GM12878 (cell line): ENCODE measurements around the gene FNDC3B. TPM values are rescaled to one million over a fixed set of nuclear protein-coding genes. Genes with fewer than 3 reads are reported as not detected.

Source experiments
- ATAC-seq: fragments of 200-7000 bp; cut with Tn5 transposase; 3 replicates; pipeline ENCODE4 v1.9.1; 2020; ENCODE audit warnings: mild to moderate bottlenecking, moderate library complexity
- BruUV-seq: library from RNA; stranded (reverse); fragments of 400-500 nt; replicated peaks from 2 replicates; lab custom pipeline; 2021; lab: Mats Ljungman, UMichigan
- CTCF ChIA-PET: fragments of 300-600 bp; sonication (Branson Sonifier 250); formaldehyde crosslinking; extraction: SDS; loops from one replicate; lab custom pipeline; 2021; ENCODE audit warnings: inconsistent platforms; lab: Yijun Ruan, JAX
- POLR2A ChIA-PET: fragments of 350-600 bp; formaldehyde crosslinking; extraction: SDS; loops from one replicate; lab custom pipeline; 2021; ENCODE audit warnings: inconsistent platforms; lab: Charles Lee
- RAD21 ChIA-PET: fragments of 300-600 bp; sonication (Branson Sonifier 250); formaldehyde crosslinking; loops from one replicate; lab custom pipeline; 2023; ENCODE audit warnings: antibody characterized with exemption; ENCODE audit not compliant: unreplicated experiment; lab: Charles Lee
- SMC1A ChIA-PET: fragments of 300-600 bp; sonication (Branson Sonifier 250); formaldehyde crosslinking; loops from one replicate; lab custom pipeline; 2023; ENCODE audit not compliant: unreplicated experiment, uncharacterized antibody; lab: Charles Lee
- DNase-seq: peaks from one replicate; pipeline ENCODE4 v3.0.0-alpha.2; 2011; ENCODE audit warnings: low read depth, low spot score
- FAIRE-seq: peaks from 3 replicates; lab custom pipeline; 2011; peaks lifted over from hg19 to GRCh38; lab: Jason Lieb, UNC
- H2AFZ ChIP-seq: 2 replicates; pipeline ENCODE4 v1.6.0; 2011; ENCODE audit warnings: low read depth, low read length, control low read depth; ENCODE audit not compliant: control insufficient read depth
- H3K27ac ChIP-seq: 2 replicates; pipeline ENCODE4 v1.5.1; 2011; ENCODE audit warnings: control low read depth; ENCODE audit not compliant: control insufficient read depth, insufficient read depth
- H3K27me3 ChIP-seq, 2 experiments: replicated peaks in 1 of 2; 2 replicates each; pipeline versions ENCODE4 v1.6.0 to v1.6.1; 2011; ENCODE audit warnings: low read length in 1 of 2; ENCODE audit not compliant: control insufficient read depth in 2 of 2, insufficient read depth in 2 of 2
- H3K36me3 ChIP-seq, 2 experiments: 2 replicates each; pipeline ENCODE4 v1.5.1; 2011; ENCODE audit warnings: low read length in 1 of 2; ENCODE audit not compliant: control insufficient read depth in 2 of 2, insufficient read depth in 2 of 2
- H3K4me1 ChIP-seq: 2 replicates; pipeline ENCODE4 v1.6.1; 2011; ENCODE audit warnings: mild to moderate bottlenecking, low read length, moderate library complexity, mixed read lengths; ENCODE audit not compliant: control insufficient read depth, insufficient read depth
- H3K4me2 ChIP-seq: 2 replicates; pipeline ENCODE4 v1.6.0; 2011; ENCODE audit warnings: control low read depth; ENCODE audit not compliant: control insufficient read depth, insufficient read depth
- H3K4me3 ChIP-seq: fragments of 200-600 bp; sonication (generic); 2 replicates; pipeline ENCODE4 v1.5.1; 2016
- H3K79me2 ChIP-seq: 2 replicates; pipeline ENCODE4 v1.6.0; 2011; ENCODE audit warnings: low read length; ENCODE audit not compliant: control insufficient read depth, insufficient read depth
- H3K9ac ChIP-seq: 2 replicates; pipeline ENCODE4 v1.8.0; 2011; ENCODE audit warnings: low read length, control low read depth, mixed read lengths; ENCODE audit not compliant: control insufficient read depth, insufficient read depth
- H3K9me3 ChIP-seq: replicated peaks from 3 replicates; pipeline ENCODE4 v1.5.1; 2011; ENCODE audit warnings: mild to moderate bottlenecking, low read length; ENCODE audit not compliant: control insufficient read depth, insufficient read depth
- H4K20me1 ChIP-seq: 2 replicates; pipeline ENCODE4 v1.6.0; 2011; ENCODE audit not compliant: control insufficient read depth, insufficient read depth
- ETV6 ChIP-seq, 2 experiments: fragments of 450-650 bp in 1 of 2; IDR thresholded peaks in 1 of 2; conservative IDR thresholded peaks in 1 of 2; 2 replicates each; pipeline ENCODE4 v1.6.1; 2014; ENCODE audit warnings: antibody characterized with exemption in 1 of 2, borderline replicate concordance in 1 of 2, low read depth in 1 of 2, mild to moderate bottlenecking in 1 of 2, moderate library complexity in 1 of 2
- STAT3 ChIP-seq: IDR thresholded peaks from 2 replicates; pipeline ENCODE4 v1.6.1; 2011; ENCODE audit warnings: low read depth, low read length, improper control_type of control experiment
- ZNF24 ChIP-seq: fragments of 450-650 bp; IDR thresholded peaks from 2 replicates; pipeline ENCODE4 v1.6.1; 2017; ENCODE audit warnings: antibody characterized with exemption, mild to moderate bottlenecking
- WGBS: methylation state at CpG from one replicate; pipeline ENCODE4 v1.1.6; 2016; ENCODE audit warnings: low lambda C conversion rate; ENCODE audit not compliant: insufficient replicate concordance, insufficient coverage; ENCODE audit errors: missing lambda C conversion rate; 5-methylcytosine and 5-hydroxymethylcytosine counted together
- in situ Hi-C: fragments of 300-500 bp; cut with MboI; formaldehyde crosslinking; loops from 9 replicates; pipeline ENCODE4 v1.14.3; 2018; ENCODE audit warnings: mixed read lengths
- intact Hi-C: fragments of 100-400 bp; cut with micrococcal nuclease; formaldehyde crosslinking; loops from one replicate; pipeline ENCODE4 v1.14.2; 2022; ENCODE audit not compliant: unreplicated experiment
- polyA plus RNA-seq, 11 experiments: library from polyadenylated mRNA; depleted of rRNA in 4 of 11; unstranded in 6 of 11; stranded (reverse) in 5 of 11; fragments of >200 nt; fragmentation: Nextera tagmentation in 4 of 11; fragmentation: Illumina TruSeq in 1 of 11; extraction: Ambion mirVana in 4 of 11; extraction: Trizol in 1 of 11; gene quantifications; 1 replicate in 1 of 11; 2 replicates in 10 of 11; pipeline versions ENCODE4 v1.2.1 to v1.2.3, GENCODE V29; 2011 to 2016; ENCODE audit warnings: inconsistent platforms in 2 of 11, missing spikeins in 2 of 11, low read depth in 1 of 11
- total RNA-seq, 4 experiments: library from RNA; depleted of rRNA in 3 of 4; stranded (reverse); fragments of >200 nt in 3 of 4; fragmentation: Illumina TruSeq in 1 of 4; extraction: Trizol in 1 of 4; gene quantifications; 2 replicates each; pipeline versions ENCODE4 v1.2.1 to v1.2.3, GENCODE V29; 2013 to 2021
- TF ChIP-seq, protein P1 (sequence below): IDR thresholded peaks from 2 replicates; pipeline ENCODE4 v1.6.1; 2012; ENCODE audit warnings: low read depth, low read length, improper control_type of control experiment
- TF ChIP-seq, protein P2 (sequence below): fragments of 150-350 bp; IDR thresholded peaks from 2 replicates; pipeline ENCODE4 v1.6.1; 2016; ENCODE audit warnings: low read depth, low read length
- TF ChIP-seq, protein P3 (sequence below): fragments of 450-650 bp; IDR thresholded peaks from 2 replicates; pipeline ENCODE4 v1.6.1; 2018; ENCODE audit warnings: borderline replicate concordance, mild to moderate bottlenecking; ENCODE audit not compliant: partially characterized antibody
- TF ChIP-seq, protein P4 (sequence below): IDR thresholded peaks from 2 replicates; pipeline ENCODE4 v1.6.1; 2012; ENCODE audit warnings: low read depth, low read length, improper control_type of control experiment
- TF ChIP-seq, protein P5 (sequence below): fragments of 450-650 bp; conservative IDR thresholded peaks from 2 replicates; pipeline ENCODE4 v1.6.1; 2017; ENCODE audit warnings: mild to moderate bottlenecking, moderate library complexity

FNDC3B gene
- total and polyA plus RNA-seq, 10 of the 15 experiments (the other 5 are each of a cell fraction or from before 2014, with no cell fraction given), result 7.9 to 35.0 (median 18.5) TPM

DNA sequence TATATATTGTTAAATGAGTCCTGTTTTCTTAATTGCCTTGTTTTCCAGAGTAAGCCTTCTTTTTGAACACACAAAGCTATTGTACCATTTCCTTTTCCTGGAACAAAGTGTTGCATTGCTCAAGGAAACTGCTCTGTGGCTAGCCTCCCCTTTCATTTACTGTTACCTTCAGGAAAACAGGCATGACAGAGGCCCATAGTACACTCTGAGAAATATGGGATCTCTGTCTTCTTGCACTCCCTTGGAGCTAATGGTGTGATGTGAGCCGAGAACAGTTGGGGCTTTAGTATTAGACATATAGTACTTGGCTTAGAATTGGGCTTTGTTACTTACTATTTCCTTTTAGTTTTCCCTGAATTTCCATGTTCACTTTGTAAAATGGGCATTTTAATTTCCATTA, 215.2 kb downstream of the FNDC3B start:
- Histone ChIP-seq H3K9me3 (no peaks in the 10 kb centered on the region), H3K4me1 (no peaks in the 10 kb centered on the region), H3K79me2 (no peaks in the 10 kb centered on the region), H4K20me1 (no peaks in the 10 kb centered on the region), H3K36me3 (peaks cover 6 to 12% of the 10 kb centered on the region in 2 experiments; a peak in 3 of 4 replicates), H3K27ac (no peak overlapping the region), H3K4me2 (no peak overlapping the region), H3K9ac (no peak overlapping the region), H3K27me3 (no peaks in the 10 kb centered on the region), H3K4me3 (no peak overlapping the region), H2AFZ (no peak overlapping the region)
- ChIA-PET SMC1A (interaction anchor here (0.5 to 1.3 kb wide), 3 partner anchors 27 to 1774 kb away, joined by 3 to 4 read pairs (median 3); no protein-coding TSS in a partner anchor), CTCF (interaction anchor here (1.0 kb wide), 1 partner anchor 12 kb away, joined by 3 read pairs; no protein-coding TSS in a partner anchor), RAD21 (no interaction called here), POLR2A (no interaction called here)
- ATAC-seq (no peak), FAIRE-seq (no peak), DNase-seq (no peak)
- intact Hi-C loops (no loop called here), in situ Hi-C loops (no loop called here)
- WGBS, result 100% methylated on average over 1 of the region's 1 CpG
- BruUV-seq, result no TSS peak
- TF ChIP-seq, protein P1, sequence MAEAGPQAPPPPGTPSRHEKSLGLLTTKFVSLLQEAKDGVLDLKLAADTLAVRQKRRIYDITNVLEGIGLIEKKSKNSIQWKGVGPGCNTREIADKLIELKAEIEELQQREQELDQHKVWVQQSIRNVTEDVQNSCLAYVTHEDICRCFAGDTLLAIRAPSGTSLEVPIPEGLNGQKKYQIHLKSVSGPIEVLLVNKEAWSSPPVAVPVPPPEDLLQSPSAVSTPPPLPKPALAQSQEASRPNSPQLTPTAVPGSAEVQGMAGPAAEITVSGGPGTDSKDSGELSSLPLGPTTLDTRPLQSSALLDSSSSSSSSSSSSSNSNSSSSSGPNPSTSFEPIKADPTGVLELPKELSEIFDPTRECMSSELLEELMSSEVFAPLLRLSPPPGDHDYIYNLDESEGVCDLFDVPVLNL, result no peak
- TF ChIP-seq, protein P2, sequence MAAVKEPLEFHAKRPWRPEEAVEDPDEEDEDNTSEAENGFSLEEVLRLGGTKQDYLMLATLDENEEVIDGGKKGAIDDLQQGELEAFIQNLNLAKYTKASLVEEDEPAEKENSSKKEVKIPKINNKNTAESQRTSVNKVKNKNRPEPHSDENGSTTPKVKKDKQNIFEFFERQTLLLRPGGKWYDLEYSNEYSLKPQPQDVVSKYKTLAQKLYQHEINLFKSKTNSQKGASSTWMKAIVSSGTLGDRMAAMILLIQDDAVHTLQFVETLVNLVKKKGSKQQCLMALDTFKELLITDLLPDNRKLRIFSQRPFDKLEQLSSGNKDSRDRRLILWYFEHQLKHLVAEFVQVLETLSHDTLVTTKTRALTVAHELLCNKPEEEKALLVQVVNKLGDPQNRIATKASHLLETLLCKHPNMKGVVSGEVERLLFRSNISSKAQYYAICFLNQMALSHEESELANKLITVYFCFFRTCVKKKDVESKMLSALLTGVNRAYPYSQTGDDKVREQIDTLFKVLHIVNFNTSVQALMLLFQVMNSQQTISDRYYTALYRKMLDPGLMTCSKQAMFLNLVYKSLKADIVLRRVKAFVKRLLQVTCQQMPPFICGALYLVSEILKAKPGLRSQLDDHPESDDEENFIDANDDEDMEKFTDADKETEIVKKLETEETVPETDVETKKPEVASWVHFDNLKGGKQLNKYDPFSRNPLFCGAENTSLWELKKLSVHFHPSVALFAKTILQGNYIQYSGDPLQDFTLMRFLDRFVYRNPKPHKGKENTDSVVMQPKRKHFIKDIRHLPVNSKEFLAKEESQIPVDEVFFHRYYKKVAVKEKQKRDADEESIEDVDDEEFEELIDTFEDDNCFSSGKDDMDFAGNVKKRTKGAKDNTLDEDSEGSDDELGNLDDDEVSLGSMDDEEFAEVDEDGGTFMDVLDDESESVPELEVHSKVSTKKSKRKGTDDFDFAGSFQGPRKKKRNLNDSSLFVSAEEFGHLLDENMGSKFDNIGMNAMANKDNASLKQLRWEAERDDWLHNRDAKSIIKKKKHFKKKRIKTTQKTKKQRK, result no peak
- no peak for TF ChIP-seq ZNF24
- TF ChIP-seq, protein P3, sequence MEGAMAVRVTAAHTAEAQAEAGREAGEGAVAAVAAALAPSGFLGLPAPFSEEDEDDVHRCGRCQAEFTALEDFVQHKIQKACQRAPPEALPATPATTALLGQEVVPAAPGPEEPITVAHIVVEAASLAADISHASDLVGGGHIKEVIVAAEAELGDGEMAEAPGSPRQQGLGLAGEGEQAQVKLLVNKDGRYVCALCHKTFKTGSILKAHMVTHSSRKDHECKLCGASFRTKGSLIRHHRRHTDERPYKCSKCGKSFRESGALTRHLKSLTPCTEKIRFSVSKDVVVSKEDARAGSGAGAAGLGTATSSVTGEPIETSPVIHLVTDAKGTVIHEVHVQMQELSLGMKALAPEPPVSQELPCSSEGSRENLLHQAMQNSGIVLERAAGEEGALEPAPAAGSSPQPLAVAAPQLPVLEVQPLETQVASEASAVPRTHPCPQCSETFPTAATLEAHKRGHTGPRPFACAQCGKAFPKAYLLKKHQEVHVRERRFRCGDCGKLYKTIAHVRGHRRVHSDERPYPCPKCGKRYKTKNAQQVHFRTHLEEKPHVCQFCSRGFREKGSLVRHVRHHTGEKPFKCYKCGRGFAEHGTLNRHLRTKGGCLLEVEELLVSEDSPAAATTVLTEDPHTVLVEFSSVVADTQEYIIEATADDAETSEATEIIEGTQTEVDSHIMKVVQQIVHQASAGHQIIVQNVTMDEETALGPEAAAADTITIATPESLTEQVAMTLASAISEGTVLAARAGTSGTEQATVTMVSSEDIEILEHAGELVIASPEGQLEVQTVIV, result no peak
- no peak for TF ChIP-seq STAT3
- TF ChIP-seq, protein P4, sequence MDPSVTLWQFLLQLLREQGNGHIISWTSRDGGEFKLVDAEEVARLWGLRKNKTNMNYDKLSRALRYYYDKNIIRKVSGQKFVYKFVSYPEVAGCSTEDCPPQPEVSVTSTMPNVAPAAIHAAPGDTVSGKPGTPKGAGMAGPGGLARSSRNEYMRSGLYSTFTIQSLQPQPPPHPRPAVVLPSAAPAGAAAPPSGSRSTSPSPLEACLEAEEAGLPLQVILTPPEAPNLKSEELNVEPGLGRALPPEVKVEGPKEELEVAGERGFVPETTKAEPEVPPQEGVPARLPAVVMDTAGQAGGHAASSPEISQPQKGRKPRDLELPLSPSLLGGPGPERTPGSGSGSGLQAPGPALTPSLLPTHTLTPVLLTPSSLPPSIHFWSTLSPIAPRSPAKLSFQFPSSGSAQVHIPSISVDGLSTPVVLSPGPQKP, result no peak
- no peak for TF ChIP-seq ETV6 (conservative IDR thresholded peaks at IDR 0.05 in 1 of 2, IDR thresholded peaks at IDR 0.05 in 1 of 2; ENCODE audit: borderline replicate concordance in 1 of 2, low read depth in 1 of 2)
- TF ChIP-seq, protein P5, sequence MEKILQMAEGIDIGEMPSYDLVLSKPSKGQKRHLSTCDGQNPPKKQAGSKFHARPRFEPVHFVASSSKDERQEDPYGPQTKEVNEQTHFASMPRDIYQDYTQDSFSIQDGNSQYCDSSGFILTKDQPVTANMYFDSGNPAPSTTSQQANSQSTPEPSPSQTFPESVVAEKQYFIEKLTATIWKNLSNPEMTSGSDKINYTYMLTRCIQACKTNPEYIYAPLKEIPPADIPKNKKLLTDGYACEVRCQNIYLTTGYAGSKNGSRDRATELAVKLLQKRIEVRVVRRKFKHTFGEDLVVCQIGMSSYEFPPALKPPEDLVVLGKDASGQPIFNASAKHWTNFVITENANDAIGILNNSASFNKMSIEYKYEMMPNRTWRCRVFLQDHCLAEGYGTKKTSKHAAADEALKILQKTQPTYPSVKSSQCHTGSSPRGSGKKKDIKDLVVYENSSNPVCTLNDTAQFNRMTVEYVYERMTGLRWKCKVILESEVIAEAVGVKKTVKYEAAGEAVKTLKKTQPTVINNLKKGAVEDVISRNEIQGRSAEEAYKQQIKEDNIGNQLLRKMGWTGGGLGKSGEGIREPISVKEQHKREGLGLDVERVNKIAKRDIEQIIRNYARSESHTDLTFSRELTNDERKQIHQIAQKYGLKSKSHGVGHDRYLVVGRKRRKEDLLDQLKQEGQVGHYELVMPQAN, result no peak
